Stomach (tissue), 4 donors: ENCODE measurements around the gene THOC6.

Experiments used
- CTCF ChIP-seq, 7 experiments: fragments of 450-650 bp in 4 of 7; fragments of 200-600 bp in 3 of 7; sonication (generic) in 3 of 7; IDR thresholded peaks; one replicate each; pipeline ENCODE4 v1.5.1; 2016 to 2019; ENCODE audit warnings: antibody characterized with exemption in 7 of 7, control low read depth in 2 of 7, mild to moderate bottlenecking in 1 of 7
- POLR2AphosphoS5 ChIP-seq, 3 donors: sonication (generic); formaldehyde crosslinking; IDR thresholded peaks; one replicate each; pipeline ENCODE4 v1.6.1; 2016; ENCODE audit warnings: antibody characterized with exemption in 3 of 3

- TF ChIP-seq CTCF (IDR thresholded peaks at IDR 0.05) = no peak
- TF ChIP-seq POLR2AphosphoS5 (IDR thresholded peaks at IDR 0.05) = no peak
Observed at GRCh38 chr16:3004319-3004718, 19.5 kb upstream of the THOC6 start.
